K562 (cell line): ENCODE measurements around the gene TCF3. TPM values are rescaled to one million over a fixed set of nuclear protein-coding genes. Genes with fewer than 3 reads are reported as not detected.

Experiments used
- BRD4 ChIP-seq: fragments of 200-600 bp; sonication (generic); IDR thresholded peaks from 2 replicates; pipeline ENCODE4 v1.6.1; 2017; ENCODE audit warnings: inconsistent platforms
- CEBPG ChIP-seq, 3 experiments: fragments of 200-800 bp in 1 of 3; sonication (Bioruptor generic) in 1 of 3; sonication (generic) in 1 of 3; formaldehyde crosslinking in 1 of 3; IDR thresholded peaks in 2 of 3; conservative IDR thresholded peaks in 1 of 3; 2 replicates each; pipeline versions ENCODE4 v1.6.1 to v1.8.0; 2016 to 2022; ENCODE audit warnings: missing compliant biosample characterization in 2 of 3, missing genetic modification characterization in 2 of 3, mild to moderate bottlenecking in 1 of 3, missing genetic modification reagents in 1 of 3
- POLR2B ChIP-seq: fragments of 450-650 bp; IDR thresholded peaks from 2 replicates; pipeline ENCODE4 v1.6.1; 2018; ENCODE audit warnings: low read depth; ENCODE audit not compliant: partially characterized antibody
- TCF7L2 ChIP-seq: fragments of 150-350 bp; IDR thresholded peaks from 2 replicates; pipeline ENCODE4 v1.6.1; 2016; ENCODE audit warnings: low read depth, mild to moderate bottlenecking, low read length, moderate library complexity
- ZNF561 ChIP-seq: fragments of 450-650 bp; formaldehyde crosslinking; conservative IDR thresholded peaks from 2 replicates; pipeline ENCODE4 v1.4.0; 2020; ENCODE audit warnings: mild to moderate bottlenecking, moderate library complexity
- polyA plus RNA-seq, 8 experiments: library from polyadenylated mRNA; depleted of rRNA in 4 of 8; stranded (reverse) in 5 of 8; unstranded in 3 of 8; fragments of >200 nt; fragmentation: Nextera tagmentation in 2 of 8; fragmentation: Illumina TruSeq in 1 of 8; extraction: Ambion mirVana in 2 of 8; extraction: Trizol in 1 of 8; gene quantifications; 2 replicates each; pipeline versions ENCODE4 v1.2.1 to v1.2.3, GENCODE V29; 2011 to 2014; ENCODE audit warnings: inconsistent platforms in 1 of 8, missing spikeins in 1 of 8
- total RNA-seq, 7 experiments: library from RNA; depleted of rRNA in 6 of 7; stranded (reverse); fragments of >200 nt in 6 of 7; fragmentation: Illumina TruSeq in 2 of 7; extraction: Trizol in 2 of 7; gene quantifications; 2 replicates each; pipeline versions ENCODE4 v1.2.1 to v1.2.3, GENCODE V29; 2011 to 2021; ENCODE audit warnings: low replicate concordance in 1 of 7
- TF ChIP-seq, protein P1 (sequence below): fragments of 150-350 bp; conservative IDR thresholded peaks from 2 replicates; pipeline ENCODE4 v1.6.1; 2014; ENCODE audit warnings: low read length
- TF ChIP-seq, protein P2 (sequence below): sonication (generic); formaldehyde crosslinking; IDR thresholded peaks from 2 replicates; pipeline ENCODE4 v1.8.1; 2022; ENCODE audit warnings: missing genetic modification reagents
- TF ChIP-seq, protein P3 (sequence below): fragments of 450-650 bp; IDR thresholded peaks from 2 replicates; pipeline ENCODE4 v1.7.0; 2016; ENCODE audit warnings: borderline replicate concordance
- TF ChIP-seq, protein P4 (sequence below): fragments of 450-650 bp; IDR thresholded peaks from 2 replicates; pipeline ENCODE4 v1.6.1; 2017; ENCODE audit warnings: mild to moderate bottlenecking, moderate library complexity

TCF3 gene
- total and polyA plus RNA-seq, 9 of the 15 experiments (the other 6 are each of a cell fraction or from before 2014, with no cell fraction given): 5.6 to 259 (median 84.0) TPM

DNA sequence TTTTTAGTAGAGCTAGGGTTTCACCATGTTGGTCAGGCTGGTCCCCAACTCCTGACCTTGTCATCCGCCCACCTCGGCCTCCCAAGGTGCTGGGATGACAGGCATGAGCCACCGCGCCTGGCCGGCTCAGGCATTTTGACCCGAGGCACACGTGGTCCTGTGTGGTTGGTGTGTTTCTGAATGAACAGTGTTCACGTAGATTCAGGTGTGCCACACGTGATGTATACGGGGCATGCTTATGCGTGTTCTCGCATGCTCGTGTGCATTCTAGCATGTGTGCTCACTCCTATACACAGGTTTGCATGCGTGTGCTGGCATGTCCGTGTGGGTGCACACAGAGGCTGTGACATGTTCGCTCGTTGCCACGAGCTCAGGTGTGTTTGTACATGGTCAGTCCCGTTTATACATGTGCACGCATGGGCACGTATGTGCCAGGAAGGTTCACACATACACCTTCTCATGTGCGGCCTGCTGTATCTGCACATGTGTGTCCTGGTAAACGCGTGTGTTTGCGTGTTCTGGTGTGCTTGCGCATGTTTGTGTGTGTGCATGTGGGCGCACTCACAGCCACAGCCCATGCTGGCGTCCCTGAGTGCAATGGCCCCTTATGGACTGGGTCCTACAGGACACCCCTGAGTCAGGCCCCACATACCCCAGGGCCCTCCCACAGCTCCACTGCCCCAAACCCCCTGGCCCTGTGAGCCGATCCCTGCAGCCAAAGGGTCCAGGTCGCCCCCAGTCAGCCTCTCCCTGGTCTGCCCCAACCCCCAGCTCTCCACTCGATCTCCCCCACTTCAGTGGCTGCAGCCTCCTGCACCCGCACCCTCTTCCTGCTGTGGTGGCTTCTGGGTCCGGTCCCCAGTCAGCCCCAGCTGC, 20.6 kb upstream of the TCF3 start (continued):
- TF ChIP-seq, protein P1, sequence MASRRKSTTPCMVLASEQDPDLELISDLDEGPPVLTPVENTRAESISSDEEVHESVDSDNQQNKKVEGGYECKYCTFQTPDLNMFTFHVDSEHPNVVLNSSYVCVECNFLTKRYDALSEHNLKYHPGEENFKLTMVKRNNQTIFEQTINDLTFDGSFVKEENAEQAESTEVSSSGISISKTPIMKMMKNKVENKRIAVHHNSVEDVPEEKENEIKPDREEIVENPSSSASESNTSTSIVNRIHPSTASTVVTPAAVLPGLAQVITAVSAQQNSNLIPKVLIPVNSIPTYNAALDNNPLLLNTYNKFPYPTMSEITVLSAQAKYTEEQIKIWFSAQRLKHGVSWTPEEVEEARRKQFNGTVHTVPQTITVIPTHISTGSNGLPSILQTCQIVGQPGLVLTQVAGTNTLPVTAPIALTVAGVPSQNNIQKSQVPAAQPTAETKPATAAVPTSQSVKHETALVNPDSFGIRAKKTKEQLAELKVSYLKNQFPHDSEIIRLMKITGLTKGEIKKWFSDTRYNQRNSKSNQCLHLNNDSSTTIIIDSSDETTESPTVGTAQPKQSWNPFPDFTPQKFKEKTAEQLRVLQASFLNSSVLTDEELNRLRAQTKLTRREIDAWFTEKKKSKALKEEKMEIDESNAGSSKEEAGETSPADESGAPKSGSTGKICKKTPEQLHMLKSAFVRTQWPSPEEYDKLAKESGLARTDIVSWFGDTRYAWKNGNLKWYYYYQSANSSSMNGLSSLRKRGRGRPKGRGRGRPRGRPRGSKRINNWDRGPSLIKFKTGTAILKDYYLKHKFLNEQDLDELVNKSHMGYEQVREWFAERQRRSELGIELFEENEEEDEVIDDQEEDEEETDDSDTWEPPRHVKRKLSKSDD: no peak
- TF ChIP-seq, protein P2, sequence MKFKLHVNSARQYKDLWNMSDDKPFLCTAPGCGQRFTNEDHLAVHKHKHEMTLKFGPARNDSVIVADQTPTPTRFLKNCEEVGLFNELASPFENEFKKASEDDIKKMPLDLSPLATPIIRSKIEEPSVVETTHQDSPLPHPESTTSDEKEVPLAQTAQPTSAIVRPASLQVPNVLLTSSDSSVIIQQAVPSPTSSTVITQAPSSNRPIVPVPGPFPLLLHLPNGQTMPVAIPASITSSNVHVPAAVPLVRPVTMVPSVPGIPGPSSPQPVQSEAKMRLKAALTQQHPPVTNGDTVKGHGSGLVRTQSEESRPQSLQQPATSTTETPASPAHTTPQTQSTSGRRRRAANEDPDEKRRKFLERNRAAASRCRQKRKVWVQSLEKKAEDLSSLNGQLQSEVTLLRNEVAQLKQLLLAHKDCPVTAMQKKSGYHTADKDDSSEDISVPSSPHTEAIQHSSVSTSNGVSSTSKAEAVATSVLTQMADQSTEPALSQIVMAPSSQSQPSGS (CRISPR knock-in tag): no peak
- TF ChIP-seq, protein P3, sequence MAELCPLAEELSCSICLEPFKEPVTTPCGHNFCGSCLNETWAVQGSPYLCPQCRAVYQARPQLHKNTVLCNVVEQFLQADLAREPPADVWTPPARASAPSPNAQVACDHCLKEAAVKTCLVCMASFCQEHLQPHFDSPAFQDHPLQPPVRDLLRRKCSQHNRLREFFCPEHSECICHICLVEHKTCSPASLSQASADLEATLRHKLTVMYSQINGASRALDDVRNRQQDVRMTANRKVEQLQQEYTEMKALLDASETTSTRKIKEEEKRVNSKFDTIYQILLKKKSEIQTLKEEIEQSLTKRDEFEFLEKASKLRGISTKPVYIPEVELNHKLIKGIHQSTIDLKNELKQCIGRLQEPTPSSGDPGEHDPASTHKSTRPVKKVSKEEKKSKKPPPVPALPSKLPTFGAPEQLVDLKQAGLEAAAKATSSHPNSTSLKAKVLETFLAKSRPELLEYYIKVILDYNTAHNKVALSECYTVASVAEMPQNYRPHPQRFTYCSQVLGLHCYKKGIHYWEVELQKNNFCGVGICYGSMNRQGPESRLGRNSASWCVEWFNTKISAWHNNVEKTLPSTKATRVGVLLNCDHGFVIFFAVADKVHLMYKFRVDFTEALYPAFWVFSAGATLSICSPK: no peak
- TF ChIP-seq TCF7L2 (no peak), POLR2B (no peak), CEBPG (CRISPR knock-in tag; IDR thresholded peaks at IDR 0.05) (peak; percentile 37; the same call in 1 of the 2 replicates), CEBPG (tag; conservative IDR thresholded peaks at IDR 0.05 in 1 of 2, IDR thresholded peaks at IDR 0.05 in 1 of 2) (no peak), ZNF561 (CRISPR knock-in tag) (no peak), BRD4 (no peak)
- TF ChIP-seq, protein P4, sequence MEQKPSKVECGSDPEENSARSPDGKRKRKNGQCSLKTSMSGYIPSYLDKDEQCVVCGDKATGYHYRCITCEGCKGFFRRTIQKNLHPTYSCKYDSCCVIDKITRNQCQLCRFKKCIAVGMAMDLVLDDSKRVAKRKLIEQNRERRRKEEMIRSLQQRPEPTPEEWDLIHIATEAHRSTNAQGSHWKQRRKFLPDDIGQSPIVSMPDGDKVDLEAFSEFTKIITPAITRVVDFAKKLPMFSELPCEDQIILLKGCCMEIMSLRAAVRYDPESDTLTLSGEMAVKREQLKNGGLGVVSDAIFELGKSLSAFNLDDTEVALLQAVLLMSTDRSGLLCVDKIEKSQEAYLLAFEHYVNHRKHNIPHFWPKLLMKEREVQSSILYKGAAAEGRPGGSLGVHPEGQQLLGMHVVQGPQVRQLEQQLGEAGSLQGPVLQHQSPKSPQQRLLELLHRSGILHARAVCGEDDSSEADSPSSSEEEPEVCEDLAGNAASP: no peak
